NCI-H510A treated with DMSO at 0.1 percent for 48 hours (cell line): Measurements from ENCODE around the gene ITGA5.

ENCODE experiments used
- DNase-seq: peaks from one replicate; lab custom pipeline; 2025; lab: John Stamatoyannopoulos, UW

ITGA5 gene

DNA sequence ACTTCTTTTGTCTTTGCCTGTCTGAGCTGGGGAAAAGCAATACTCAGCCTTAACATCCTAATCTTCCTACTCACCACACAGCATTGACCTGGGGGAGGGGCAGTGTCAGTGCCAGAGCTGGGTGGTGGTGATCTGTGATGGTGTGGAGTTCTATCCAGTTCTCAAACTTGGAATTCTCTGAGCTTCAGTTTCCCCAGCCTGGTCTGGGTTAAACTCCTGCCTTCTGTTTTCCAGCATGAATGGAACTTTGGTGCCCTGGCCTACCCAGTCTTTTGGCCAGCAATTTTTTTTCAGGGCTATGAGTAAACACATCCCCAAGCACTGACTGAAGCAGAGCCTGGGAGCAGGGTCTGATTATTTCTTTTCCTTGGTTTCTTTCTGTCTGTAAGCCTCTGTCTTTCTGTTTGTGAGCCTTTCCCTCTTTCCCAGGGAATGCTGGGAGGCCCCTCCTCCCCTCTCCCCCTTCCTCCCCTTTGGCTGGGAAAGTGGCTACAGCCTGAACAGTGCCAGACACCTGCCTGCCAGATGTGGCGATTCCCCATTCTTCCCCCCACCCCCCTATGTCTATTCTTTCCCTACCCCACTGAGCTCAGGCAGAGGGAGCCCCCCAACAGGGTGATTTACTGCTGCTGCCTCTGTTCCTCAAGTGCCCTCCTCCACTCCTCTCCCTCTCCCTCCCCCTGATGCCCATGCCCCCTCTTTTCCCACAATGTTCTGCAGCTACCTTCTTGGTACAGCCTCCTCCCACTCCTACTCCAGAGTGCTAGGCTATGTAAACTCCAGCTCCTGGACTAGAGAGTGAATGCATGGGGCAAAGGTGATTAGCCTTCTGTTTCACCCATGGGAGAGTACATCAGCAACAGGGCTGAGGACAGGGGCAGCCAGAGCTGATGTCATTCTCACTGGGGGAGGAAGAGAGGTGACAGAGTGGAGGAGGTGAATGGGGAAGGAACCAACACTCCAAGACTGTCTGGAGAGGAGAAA lies 65.9 kb downstream of the ITGA5 start:
- peak; percentile 88 for DNase-seq

DNA sequence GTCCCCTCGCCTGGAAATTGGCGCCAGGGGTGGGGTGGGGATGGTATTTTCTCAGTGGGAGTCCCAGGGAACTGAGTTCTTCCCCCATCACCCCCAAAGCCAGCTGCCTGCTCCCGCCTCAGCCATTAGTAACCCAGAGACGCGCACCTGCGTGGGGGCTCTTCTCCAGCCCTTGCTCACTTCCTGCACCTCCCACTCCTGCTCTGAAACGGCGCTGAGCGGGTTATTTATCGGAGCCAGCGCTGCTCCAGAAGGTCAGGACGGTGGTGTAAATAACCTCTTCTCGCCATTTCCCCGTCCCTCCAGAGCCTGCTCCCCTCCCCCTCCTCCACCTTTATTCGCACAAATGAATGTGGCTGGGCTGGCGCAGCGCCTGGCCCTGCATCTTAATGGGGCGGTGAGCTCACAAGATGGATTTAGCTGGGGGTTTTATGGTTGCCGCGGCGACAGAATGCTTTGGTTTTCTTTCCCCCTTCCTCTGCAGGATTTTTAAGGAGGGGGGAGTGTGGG lies 67.0 kb downstream of the ITGA5 start:
- peak; percentile 72 for DNase-seq

DNA sequence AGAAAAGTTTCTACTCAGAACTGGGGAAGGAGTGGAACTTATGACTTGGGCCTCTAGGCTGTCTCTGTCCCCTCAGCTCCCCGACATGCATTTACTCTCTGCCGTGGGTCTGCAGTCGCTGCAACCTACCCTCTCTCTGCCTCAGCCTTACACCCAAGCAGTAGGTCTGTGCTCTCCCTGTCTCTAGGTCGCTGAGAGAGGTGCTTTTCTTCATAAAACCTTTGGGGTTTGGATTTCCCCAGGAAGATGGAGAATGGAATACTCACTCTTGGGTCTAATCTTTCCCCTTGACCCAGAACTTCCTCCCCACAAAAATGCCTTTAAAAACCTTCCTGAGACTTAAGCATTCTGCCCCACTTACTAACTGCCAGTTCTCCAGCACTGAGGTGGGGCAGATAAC lies 67.7 kb downstream of the ITGA5 start:
- no peak for DNase-seq

DNA sequence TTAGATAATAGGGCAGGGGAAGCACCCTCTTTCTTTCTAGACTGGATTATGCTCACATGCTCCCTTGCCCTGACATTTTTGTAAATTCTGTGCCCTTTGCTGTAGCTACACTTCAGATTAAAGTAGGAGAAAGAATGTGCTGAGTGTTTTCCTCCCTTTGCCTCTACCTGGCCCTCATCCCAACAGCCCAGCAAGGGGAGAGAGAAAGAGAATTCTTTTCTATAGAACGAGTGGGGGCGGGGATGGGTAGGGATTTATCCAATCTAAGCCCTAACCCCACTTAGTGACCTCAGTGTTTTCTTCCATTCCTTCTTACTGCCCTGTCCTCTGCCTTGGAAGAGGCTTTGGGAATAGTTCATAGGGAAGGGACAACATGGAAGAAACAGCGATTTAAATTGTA lies 68.3 kb downstream of the ITGA5 start:
- DNase-seq, result no peak

DNA sequence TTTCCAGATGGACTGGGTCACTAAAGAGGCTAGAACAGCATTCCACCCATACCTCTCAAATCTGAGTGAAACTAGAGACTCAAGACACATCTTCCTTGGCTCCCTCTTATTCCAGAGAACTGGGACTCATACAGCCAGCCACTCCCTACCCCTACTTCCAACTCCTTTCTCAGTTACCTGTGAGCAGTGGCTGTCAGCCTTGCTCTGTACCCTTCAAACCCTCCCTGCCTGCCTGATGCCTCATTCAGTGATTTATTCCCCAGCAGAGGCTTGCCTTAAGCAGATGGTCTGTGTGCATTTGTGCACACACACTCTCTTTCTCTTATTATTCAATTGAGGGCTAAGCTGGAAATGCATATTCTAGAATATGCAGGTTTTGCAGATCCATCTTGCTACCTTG lies 69.4 kb downstream of the ITGA5 start:
- DNase-seq, result no peak

DNA sequence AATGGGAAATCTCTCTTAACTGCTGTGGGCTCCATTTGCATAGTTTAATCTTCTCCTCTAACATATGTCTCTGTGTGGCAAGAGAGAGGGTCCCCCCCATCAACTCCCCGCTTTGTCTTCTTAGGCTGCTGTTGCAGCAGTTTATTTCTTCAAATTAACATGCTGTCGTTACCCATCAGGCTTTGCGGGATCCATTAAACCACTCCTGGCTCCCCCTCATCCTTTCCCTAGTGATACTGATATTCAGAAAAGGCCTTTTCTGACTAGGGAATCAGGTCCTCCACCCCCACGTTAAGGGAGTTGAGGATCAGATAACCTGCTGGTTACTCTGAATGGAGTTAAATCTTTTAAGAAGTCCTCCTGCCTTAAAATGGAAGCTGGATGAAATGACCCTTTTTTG lies 70.0 kb downstream of the ITGA5 start:
- no peak for DNase-seq
